ENCODE data around the gene MKLN1. TPM values are rescaled to one million over a fixed set of nuclear protein-coding genes. Genes with fewer than 3 reads are reported as not detected.

The MKLN1 gene
- total and polyA plus RNA-seq, 2 experiments from 2014 or later: 33.8 to 59.3 TPM

DNA sequence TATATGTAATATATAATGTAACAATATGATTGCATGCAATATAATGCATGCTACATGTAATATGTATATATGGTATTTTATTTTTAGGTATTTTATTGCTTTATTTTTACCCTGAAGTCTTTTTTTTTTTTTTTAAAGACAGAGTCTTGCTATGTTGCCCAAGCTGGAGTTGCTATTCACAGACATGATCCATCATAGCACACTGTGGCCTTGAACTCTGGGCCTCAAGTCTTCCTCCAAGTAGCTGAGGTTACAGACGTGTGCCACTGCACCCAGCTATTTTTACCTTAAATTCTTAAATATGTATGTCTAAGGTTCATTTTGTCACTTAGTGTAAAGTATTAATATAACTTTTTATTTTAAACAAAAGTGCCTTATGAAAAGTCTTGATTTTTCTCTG is 47.1 kb downstream of the MKLN1 start:
- peaks cover 58% of the 10 kb centered on the region for H4K20me1 ChIP-seq (ENCODE audit: insufficient read depth, poor library complexity, severe bottlenecking)
- H3K79me2 ChIP-seq: peaks cover 96% of the 10 kb centered on the region
- no peaks in the 10 kb centered on the region for H3K27me3 ChIP-seq
- H3K4me2 ChIP-seq: no peak overlapping the region
- H3K36me3 ChIP-seq (replicated peaks; ENCODE audit: insufficient read depth, low read depth): no peaks in the 10 kb centered on the region
- DNase-seq (ENCODE audit: low spot score): no peak
- WGBS (ENCODE audit: low lambda C conversion rate, missing lambda C conversion rate): 94% methylated on average over 1 of the region's 1 CpG
- H3K27ac ChIP-seq: no peak overlapping the region
- H2AFZ ChIP-seq: no peak overlapping the region
- H3K4me3 ChIP-seq: no peak overlapping the region
- H3K4me1 ChIP-seq (ENCODE audit: insufficient read depth): no peaks in the 10 kb centered on the region
- no peak for TF ChIP-seq EZH2phosphoT487 (IDR thresholded peaks at IDR 0.05; ENCODE audit: low read depth, severe bottlenecking, unreplicated experiment)
- TF ChIP-seq EZH2 (IDR thresholded peaks at IDR 0.05; ENCODE audit: borderline replicate concordance): no peak
- TF ChIP-seq CTCF (IDR thresholded peaks at IDR 0.05; ENCODE audit: poor library complexity): no peak
- no peaks in the 10 kb centered on the region for H3K9me3 ChIP-seq (ENCODE audit: low read depth)
- no peaks in the 10 kb centered on the region for H3K9me2 ChIP-seq (replicated peaks; ENCODE audit: insufficient read depth)

DNA sequence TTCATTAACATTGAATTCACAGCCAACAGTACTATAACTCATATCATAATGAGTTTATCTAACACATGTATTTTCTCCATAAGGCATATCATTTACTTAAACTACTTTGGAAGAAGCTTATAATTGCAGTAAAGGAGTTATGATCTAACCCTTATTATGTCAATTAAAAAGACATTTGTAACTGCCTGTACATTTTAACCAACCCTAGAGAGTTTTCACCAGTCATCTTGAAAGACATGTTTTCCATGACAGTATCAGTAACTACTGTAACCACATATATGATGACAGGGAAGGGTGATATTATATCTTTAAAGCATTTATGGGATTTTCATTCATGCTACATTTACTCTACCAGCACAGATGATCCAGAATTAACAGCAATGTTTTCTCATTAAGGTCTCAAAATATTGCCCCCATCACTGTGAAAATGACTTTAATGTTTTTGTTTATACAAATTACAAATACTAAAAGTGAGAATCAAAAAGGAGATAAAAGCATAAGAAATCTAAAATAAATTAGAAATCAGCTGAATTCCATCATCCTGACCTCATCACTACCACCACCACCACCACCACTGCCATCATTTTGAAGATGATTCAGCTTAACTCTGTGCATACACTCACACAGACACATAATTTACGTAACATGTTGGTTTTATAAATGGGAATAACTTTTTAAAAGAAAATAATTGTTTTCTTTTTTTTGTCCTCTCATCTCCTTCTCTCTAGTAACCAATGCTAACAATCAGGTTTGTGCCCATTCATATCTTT is 53.6 kb downstream of the MKLN1 start:
- Histone ChIP-seq H3K27me3 (no peaks in the 10 kb centered on the region), H4K20me1 (ENCODE audit: insufficient read depth, poor library complexity, severe bottlenecking) (peaks cover 15% of the 10 kb centered on the region), H3K4me2 (no peak overlapping the region), H3K9me3 (ENCODE audit: low read depth) (no peaks in the 10 kb centered on the region), H3K4me3 (no peak overlapping the region), H3K79me2 (peaks cover 92% of the 10 kb centered on the region), H2AFZ (no peak overlapping the region), H3K9me2 (replicated peaks; ENCODE audit: insufficient read depth) (no peaks in the 10 kb centered on the region), H3K4me1 (ENCODE audit: insufficient read depth) (no peaks in the 10 kb centered on the region), H3K27ac (no peak overlapping the region), H3K36me3 (replicated peaks; ENCODE audit: insufficient read depth, low read depth) (no peaks in the 10 kb centered on the region)
- DNase-seq (ENCODE audit: low spot score): no peak
- 96% methylated on average over 1 of the region's 1 CpG for WGBS (ENCODE audit: low lambda C conversion rate, missing lambda C conversion rate)
- TF ChIP-seq CTCF (IDR thresholded peaks at IDR 0.05; ENCODE audit: poor library complexity) (no peak), EZH2phosphoT487 (IDR thresholded peaks at IDR 0.05; ENCODE audit: low read depth, severe bottlenecking, unreplicated experiment) (no peak)

DNA sequence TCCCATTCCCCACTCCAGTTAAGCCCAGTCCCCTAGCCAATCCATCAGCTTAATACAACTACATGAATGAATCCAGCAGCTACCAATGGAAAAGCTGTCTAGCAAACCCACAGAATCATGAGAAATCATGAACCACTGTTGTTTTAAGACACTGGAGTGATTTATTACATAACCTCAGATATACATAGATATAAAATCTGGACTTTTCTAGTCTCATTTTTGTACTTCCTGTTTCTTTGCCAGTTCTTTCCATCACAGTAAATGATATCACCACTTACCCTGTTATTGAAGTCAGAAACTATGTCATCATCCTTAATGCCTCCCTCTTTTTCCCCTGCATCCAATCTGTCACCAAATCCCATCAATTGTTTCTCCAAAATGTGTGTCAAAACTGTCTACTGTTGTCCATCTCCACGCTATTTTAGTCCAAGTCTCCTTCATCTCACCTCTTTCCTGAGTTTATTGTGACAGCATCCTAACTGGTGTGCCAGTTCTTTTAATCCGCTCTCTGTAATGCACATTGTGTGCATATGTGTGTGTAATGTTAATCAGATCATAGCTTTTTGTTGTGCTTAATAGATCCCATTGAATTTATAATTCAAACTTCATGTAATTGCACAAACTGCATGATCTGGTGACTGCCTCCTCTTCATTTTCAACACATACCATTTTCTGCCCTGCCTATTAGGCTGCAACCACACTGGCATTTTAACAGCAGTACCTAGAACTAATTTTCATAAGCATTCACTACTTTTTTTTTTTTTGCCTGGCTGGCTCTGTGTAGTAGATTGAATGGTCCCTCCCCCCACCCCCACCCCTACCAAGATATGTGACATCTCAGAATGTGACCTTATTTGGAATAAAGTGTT is 56.0 kb downstream of the MKLN1 start:
- Histone ChIP-seq H2AFZ (no peak overlapping the region), H3K27me3 (no peaks in the 10 kb centered on the region), H3K4me3 (no peak overlapping the region), H3K27ac (no peak overlapping the region), H3K4me2 (no peak overlapping the region), H3K9me3 (ENCODE audit: low read depth) (no peaks in the 10 kb centered on the region), H3K36me3 (replicated peaks; ENCODE audit: insufficient read depth, low read depth) (no peaks in the 10 kb centered on the region), H4K20me1 (ENCODE audit: insufficient read depth, poor library complexity, severe bottlenecking) (peaks cover 15% of the 10 kb centered on the region), H3K79me2 (peaks cover 91% of the 10 kb centered on the region), H3K4me1 (ENCODE audit: insufficient read depth) (no peaks in the 10 kb centered on the region), H3K9me2 (replicated peaks; ENCODE audit: insufficient read depth) (no peaks in the 10 kb centered on the region)
- WGBS (ENCODE audit: low lambda C conversion rate, missing lambda C conversion rate): 98% methylated on average over 2 of the region's 2 CpGs
- no peak for DNase-seq (ENCODE audit: low spot score)
- TF ChIP-seq EZH2phosphoT487 (IDR thresholded peaks at IDR 0.05; ENCODE audit: low read depth, severe bottlenecking, unreplicated experiment): no peak
- no peak for TF ChIP-seq CTCF (IDR thresholded peaks at IDR 0.05; ENCODE audit: poor library complexity)
- no peak for TF ChIP-seq EZH2 (IDR thresholded peaks at IDR 0.05; ENCODE audit: borderline replicate concordance)
